K562 (cell line): ENCODE data around the gene DOLPP1. TPM values are rescaled to one million over a fixed set of nuclear protein-coding genes. Genes with fewer than 3 reads are reported as not detected.
A peak's percentile ranks its signal among the peaks of the same experiment; 100 is the strongest.

Experiments used
- ATAC-seq: fragments of 200-7000 bp; cut with Tn5 transposase; 3 replicates; pipeline ENCODE4 v1.9.1; 2020; ENCODE audit warnings: moderate library complexity
- BruUV-seq: library from RNA; stranded (reverse); fragments of 400-500 nt; replicated peaks from 2 replicates; lab custom pipeline; 2021; lab: Mats Ljungman, UMichigan
- CTCF ChIA-PET: fragments of 300-600 bp; formaldehyde crosslinking; extraction: SDS; loops from one replicate; lab custom pipeline; 2021; ENCODE audit warnings: low intra/inter-chr PET ratio; lab: Yijun Ruan, JAX
- POLR2A ChIA-PET: fragments of 300-600, 350-650 bp; sonication (Branson Sonifier 250); formaldehyde crosslinking; extraction: SDS; loops from one replicate; lab custom pipeline; 2021; ENCODE audit warnings: antibody characterized with exemption, inconsistent platforms; lab: Yijun Ruan, JAX
- DNase-seq, 4 experiments: peaks; one replicate each; pipeline versions ENCODE4 v3.0.0 to v3.0.0-alpha.2; 2011 to 2018; ENCODE audit warnings: low spot score in 3 of 4, mixed read lengths in 3 of 4; ENCODE audit errors: extremely low read depth in 1 of 4
- FAIRE-seq: peaks from 2 replicates; lab custom pipeline; 2011; peaks lifted over from hg19 to GRCh38; lab: Jason Lieb, UNC
- H2AFZ ChIP-seq: 2 replicates; pipeline ENCODE4 v1.6.0; 2011; ENCODE audit warnings: low read depth, low read length, control low read depth, inconsistent platforms
- H3K27ac ChIP-seq: fragments of 200-600 bp; 3 replicates; pipeline ENCODE4 v1.8.0; 2011; ENCODE audit warnings: low read depth, mild to moderate bottlenecking, control low read depth, inconsistent platforms, low read length, moderate library complexity, mixed read lengths; ENCODE audit errors: extremely low read depth
- H3K27me3 ChIP-seq, 2 experiments: fragments of 300-600 bp in 1 of 2; 2 replicates in 1 of 2; 3 replicates in 1 of 2; pipeline versions ENCODE4 v1.6.0 to v1.8.0; 2011; ENCODE audit warnings: inconsistent platforms in 2 of 2, low read length in 2 of 2, mild to moderate bottlenecking in 1 of 2, mixed read lengths in 1 of 2, moderate library complexity in 1 of 2; ENCODE audit not compliant: control insufficient read depth in 2 of 2, insufficient read depth in 2 of 2
- H3K36me3 ChIP-seq: fragments of 300-600 bp; 3 replicates; pipeline ENCODE4 v1.8.0; 2011; ENCODE audit warnings: mild to moderate bottlenecking, low read length, inconsistent platforms; ENCODE audit not compliant: control insufficient read depth, insufficient read depth
- H3K4me1 ChIP-seq, 2 experiments: fragments of 200-600 bp in 1 of 2; replicated peaks in 1 of 2; 2 replicates in 1 of 2; 3 replicates in 1 of 2; pipeline versions ENCODE4 v1.5.1 to v1.8.0; 2011; ENCODE audit warnings: inconsistent platforms in 2 of 2, low read length in 2 of 2, mild to moderate bottlenecking in 1 of 2, mixed read lengths in 1 of 2, moderate library complexity in 1 of 2; ENCODE audit not compliant: control insufficient read depth in 2 of 2, insufficient read depth in 2 of 2
- H3K4me2 ChIP-seq: 2 replicates; pipeline ENCODE4 v1.6.1; 2011; ENCODE audit warnings: low read length, control low read depth, inconsistent platforms, mixed read lengths; ENCODE audit not compliant: insufficient read depth
- H3K4me3 ChIP-seq: fragments of 200-600 bp; sonication (generic), shearing (Covaris generic); 2 replicates; pipeline ENCODE4 v1.5.1; 2016; ENCODE audit warnings: control low read depth, inconsistent platforms
- H3K79me2 ChIP-seq: fragments of 200-600 bp; 3 replicates; pipeline ENCODE4 v1.8.0; 2011; ENCODE audit warnings: low read length, inconsistent platforms; ENCODE audit not compliant: control insufficient read depth, insufficient read depth
- H3K9ac ChIP-seq, 2 experiments: 2 replicates each; pipeline versions ENCODE4 v1.6.0 to v1.6.1; 2011; ENCODE audit warnings: low read depth in 2 of 2, low read length in 2 of 2, control low read depth in 1 of 2, inconsistent platforms in 1 of 2, mild to moderate bottlenecking in 1 of 2, mixed read lengths in 1 of 2; ENCODE audit not compliant: insufficient read depth in 1 of 2
- H3K9me1 ChIP-seq: one replicate; pipeline ENCODE4 v1.6.0; 2011; ENCODE audit warnings: inconsistent platforms, mild to moderate bottlenecking, low read length, moderate library complexity; ENCODE audit not compliant: control insufficient read depth, insufficient read depth
- H3K9me3 ChIP-seq: replicated peaks from 2 replicates; pipeline ENCODE4 v1.5.1; 2011; ENCODE audit warnings: low read depth, low read length, inconsistent platforms; ENCODE audit not compliant: control insufficient read depth, insufficient read depth
- H4K20me1 ChIP-seq: replicated peaks from 2 replicates; pipeline ENCODE4 v1.6.1; 2011; ENCODE audit warnings: low read length, inconsistent platforms, mixed read lengths; ENCODE audit not compliant: control insufficient read depth, insufficient read depth
- KLF1 ChIP-seq: fragments of 450-650 bp; IDR thresholded peaks from 2 replicates; pipeline ENCODE4 v1.6.1; 2016; ENCODE audit warnings: missing genetic modification characterization, missing compliant biosample characterization
- NCOA6 ChIP-seq: fragments of 450-650 bp; IDR thresholded peaks from 2 replicates; pipeline ENCODE4 v1.6.1; 2017; ENCODE audit warnings: mild to moderate bottlenecking
- NR2C1 ChIP-seq, 2 experiments: fragments of 450-650 bp; IDR thresholded peaks; 2 replicates each; pipeline ENCODE4 v1.6.1; 2017; ENCODE audit warnings: mild to moderate bottlenecking in 2 of 2, antibody characterized with exemption in 1 of 2, inconsistent platforms in 1 of 2, missing compliant biosample characterization in 1 of 2, missing genetic modification characterization in 1 of 2
- POLR2G ChIP-seq: fragments of 200-400 bp; formaldehyde crosslinking; IDR thresholded peaks from 2 replicates; pipeline ENCODE4 v1.6.1; 2017; ENCODE audit warnings: low read depth, mild to moderate bottlenecking, antibody characterized with exemption, low read length, moderate library complexity
- RBM22 ChIP-seq: fragments of 200-400 bp; formaldehyde crosslinking; IDR thresholded peaks from 2 replicates; pipeline ENCODE4 v1.6.1; 2018; ENCODE audit warnings: low read length, low read depth; ENCODE audit not compliant: poor library complexity, severe bottlenecking
- WGBS: fragments of 100-300 bp; shearing (Covaris generic); methylation state at CpG from one replicate; pipeline ENCODE4 v1.1.6; 2016; ENCODE audit warnings: low coverage, mixed read lengths; ENCODE audit not compliant: insufficient coverage; ENCODE audit errors: missing lambda C conversion rate; 5-methylcytosine and 5-hydroxymethylcytosine counted together
- in situ Hi-C: fragments of 300-500 bp; cut with MboI; formaldehyde crosslinking; loops from 4 replicates; pipeline ENCODE4 v1.15.0; 2018; ENCODE audit warnings: inconsistent platforms, mixed read lengths
- intact Hi-C: fragments of 100-400 bp; cut with micrococcal nuclease; formaldehyde crosslinking; loops from 2 replicates; pipeline ENCODE4 v1.14.2; 2022
- polyA plus RNA-seq, 8 experiments: library from polyadenylated mRNA; depleted of rRNA in 4 of 8; stranded (reverse) in 5 of 8; unstranded in 3 of 8; fragments of >200 nt; fragmentation: Nextera tagmentation in 2 of 8; fragmentation: Illumina TruSeq in 1 of 8; extraction: Ambion mirVana in 2 of 8; extraction: Trizol in 1 of 8; gene quantifications; 2 replicates each; pipeline versions ENCODE4 v1.2.1 to v1.2.3, GENCODE V29; 2011 to 2014; ENCODE audit warnings: inconsistent platforms in 1 of 8, missing spikeins in 1 of 8
- total RNA-seq, 7 experiments: library from RNA; depleted of rRNA in 6 of 7; stranded (reverse); fragments of >200 nt in 6 of 7; fragmentation: Illumina TruSeq in 2 of 7; extraction: Trizol in 2 of 7; gene quantifications; 2 replicates each; pipeline versions ENCODE4 v1.2.1 to v1.2.3, GENCODE V29; 2011 to 2021; ENCODE audit warnings: low replicate concordance in 1 of 7

Gene DOLPP1
- total and polyA plus RNA-seq, 9 of the 15 experiments (the other 6 are each of a cell fraction or from before 2014, with no cell fraction given) = 3.0 to 39.8 (median 30.5) TPM

DNA sequence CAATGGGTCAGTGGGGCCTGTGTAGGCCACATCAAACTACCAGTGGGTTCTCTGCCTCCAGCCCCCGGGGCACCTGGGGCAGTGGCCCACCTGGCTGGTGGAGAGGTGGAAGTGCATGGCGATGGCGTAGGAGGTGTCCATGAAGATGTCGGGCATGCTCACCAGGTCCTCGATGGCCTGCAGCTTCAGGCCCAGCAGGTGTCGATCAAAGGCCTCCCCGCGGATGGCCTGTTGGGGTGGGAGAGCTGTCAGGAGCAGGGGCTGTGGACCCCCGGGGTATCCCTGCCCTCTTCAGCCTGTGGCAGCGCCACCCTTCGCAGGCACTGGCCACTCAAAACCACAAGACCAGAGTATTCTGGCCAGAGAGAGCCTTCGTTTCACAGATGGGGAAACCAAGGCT lies 15.0 kb downstream of the DOLPP1 start:
- no TSS peak for BruUV-seq
- in situ Hi-C loops = no loop called here
- no peak for FAIRE-seq
- TF ChIP-seq POLR2G (peak; percentile 17; the same call in 1 of the 2 replicates), RBM22 (no peak), NCOA6 (no peak), KLF1 (tag) (no peak), NR2C1 (IDR thresholded peaks at IDR 0.05) (no peak), NR2C1 (tag; IDR thresholded peaks at IDR 0.05) (no peak)
- TF ChIP-seq, all 486 proteins: peak for 1
- Histone ChIP-seq H3K4me3 (no peak overlapping the region), H3K9ac (peak overlapping the region in 1 of 2 experiments; percentile 48; a peak in 1 of 4 replicates), H3K4me2 (no peak overlapping the region), H3K79me2 (no peaks in the 10 kb centered on the region), H3K9me3 (no peaks in the 10 kb centered on the region), H3K27ac (no peak overlapping the region), H3K9me1 (no peaks in the 10 kb centered on the region), H4K20me1 (no peaks in the 10 kb centered on the region), H2AFZ (no peak overlapping the region), H3K27me3 (no peaks in the 10 kb centered on the region), H3K4me1 (peaks cover 0 to 31% of the 10 kb centered on the region in 2 experiments; a peak in 2 of 5 replicates), H3K36me3 (no peaks in the 10 kb centered on the region)
- no peak for DNase-seq
- intact Hi-C loops = no loop called here
- 60% methylated on average over 8 of the region's 12 CpGs for WGBS
- POLR2A ChIA-PET = no interaction called here
- CTCF ChIA-PET = no interaction called here
- ATAC-seq = no peak
